B cell (primary cell): ENCODE measurements around the gene CACNA2D3. TPM values are rescaled to one million over a fixed set of nuclear protein-coding genes. Genes with fewer than 3 reads are reported as not detected.

Experiments
- ATAC-seq: fragments of 200-7000 bp; cut with Tn5 transposase; one replicate; pipeline ENCODE4 v1.10.0; 2021; ENCODE audit warnings: low read depth, mild to moderate bottlenecking, moderate number of reproducible peaks, moderate library complexity
- CTCF ChIA-PET: fragments of 350-600 bp; sonication (Branson Sonifier 250); formaldehyde crosslinking; loops from one replicate; lab custom pipeline; 2021; ENCODE audit warnings: antibody characterized with exemption, inconsistent platforms; lab: Charles Lee
- POLR2A ChIA-PET: fragments of 350-600 bp; sonication (Branson Sonifier 250); formaldehyde crosslinking; loops from one replicate; lab custom pipeline; 2021; ENCODE audit warnings: antibody characterized with exemption; lab: Charles Lee
- DNase-seq: peaks from one replicate; pipeline ENCODE4 v3.0.0; 2013
- H2AFZ ChIP-seq: 2 replicates; pipeline ENCODE4 v1.6.1; 2012; ENCODE audit warnings: mild to moderate bottlenecking, low read depth, low read length; ENCODE audit not compliant: insufficient read depth, poor library complexity, severe bottlenecking
- H3K27ac ChIP-seq, 2 donors: 1 replicate in 1 of 2; 2 replicates in 1 of 2; pipeline ENCODE4 v1.5.1; 2012 to 2013; ENCODE audit warnings: low read length in 2 of 2, mild to moderate bottlenecking in 2 of 2, moderate library complexity in 1 of 2
- H3K27me3 ChIP-seq, 4 experiments: fragments of 200-600 bp in 1 of 4; sonication (generic) in 1 of 4; replicated peaks in 1 of 4; 1 replicate in 2 of 4; 2 replicates in 2 of 4; pipeline versions ENCODE4 v1.6.1 to v1.7.0; 2013 to 2016; ENCODE audit warnings: low read length in 3 of 4, mild to moderate bottlenecking in 2 of 4, mixed read lengths in 1 of 4, moderate library complexity in 1 of 4; ENCODE audit not compliant: insufficient read depth in 4 of 4, control insufficient read depth in 3 of 4; ENCODE audit errors: control extremely low read depth in 1 of 4
- H3K36me3 ChIP-seq, 2 experiments: replicated peaks in 1 of 2; 1 replicate in 1 of 2; 2 replicates in 1 of 2; pipeline versions ENCODE4 v1.6.1 to v1.7.1; 2013; ENCODE audit warnings: low read length in 1 of 2; ENCODE audit not compliant: insufficient read depth in 2 of 2, control insufficient read depth in 1 of 2; ENCODE audit errors: control extremely low read depth in 1 of 2, extremely low read depth in 1 of 2
- H3K4me1 ChIP-seq, 2 donors: fragments of 200-600 bp in 1 of 2; sonication (generic) in 1 of 2; 1 replicate in 1 of 2; 2 replicates in 1 of 2; pipeline versions ENCODE4 v1.5.1 to v1.6.1; 2013 to 2017; ENCODE audit warnings: low read length in 2 of 2; ENCODE audit not compliant: control insufficient read depth in 2 of 2, insufficient read depth in 2 of 2
- H3K4me2 ChIP-seq: replicated peaks from 2 replicates; pipeline ENCODE3; 2012; ENCODE audit warnings: mild to moderate bottlenecking, low read depth, low read length; ENCODE audit not compliant: poor library complexity, severe bottlenecking
- H3K4me3 ChIP-seq, 5 experiments: fragments of 200-600 bp in 1 of 5; sonication (generic) in 1 of 5; 1 replicate in 3 of 5; 2 replicates in 2 of 5; pipeline versions ENCODE4 v1.5.1 to v1.7.0; 2011 to 2016; ENCODE audit warnings: low read length in 4 of 5, mild to moderate bottlenecking in 4 of 5, low read depth in 2 of 5, control low read depth in 1 of 5, moderate library complexity in 1 of 5; ENCODE audit not compliant: insufficient read depth in 1 of 5; ENCODE audit errors: control extremely low read depth in 1 of 5, extremely low read depth in 1 of 5
- H3K79me2 ChIP-seq: fragments of 200-600 bp; sonication (generic); one replicate; pipeline ENCODE4 v1.6.0; 2016; ENCODE audit warnings: low read length; ENCODE audit not compliant: control insufficient read depth, insufficient read depth
- H3K9ac ChIP-seq: fragments of 200-600 bp; sonication (generic); 2 replicates; pipeline ENCODE4 v1.6.1; 2017; ENCODE audit warnings: mild to moderate bottlenecking, low read length, moderate library complexity
- H3K9me3 ChIP-seq, 3 donors: one replicate each; pipeline versions ENCODE4 v1.6.1 to v1.7.1; 2013; ENCODE audit warnings: low read length in 2 of 3; ENCODE audit not compliant: control insufficient read depth in 2 of 3, insufficient read depth in 1 of 3; ENCODE audit errors: control extremely low read depth in 1 of 3
- H4K20me1 ChIP-seq: 2 replicates; pipeline ENCODE4 v1.6.0; 2012; ENCODE audit warnings: mild to moderate bottlenecking, low read length; ENCODE audit not compliant: insufficient read depth, control insufficient read depth, poor library complexity, severe bottlenecking
- H3K27ac Mint-ChIP-seq: one replicate; pipeline ENCODE4 v1.8.0; 2021; ENCODE audit warnings: mixed read lengths
- H3K27me3 Mint-ChIP-seq: one replicate; pipeline ENCODE4 v1.8.0; 2021; ENCODE audit warnings: mixed read lengths
- H3K4me1 Mint-ChIP-seq: one replicate; pipeline ENCODE4 v1.8.0; 2021; ENCODE audit warnings: mixed read lengths
- H3K4me3 Mint-ChIP-seq: one replicate; pipeline ENCODE4 v1.8.0; 2021; ENCODE audit warnings: mixed read lengths
- H3K9me3 Mint-ChIP-seq: one replicate; pipeline ENCODE4 v1.8.0; 2022; ENCODE audit warnings: mixed read lengths; ENCODE audit not compliant: insufficient read depth
- CTCF ChIP-seq: fragments of 200-600 bp; IDR thresholded peaks from one replicate; pipeline ENCODE4 v1.8.0; 2022; ENCODE audit warnings: antibody characterized with exemption, mild to moderate bottlenecking
- EZH2 ChIP-seq: IDR thresholded peaks from 2 replicates; pipeline ENCODE4 v1.6.1; 2012; ENCODE audit warnings: borderline replicate concordance, low read depth, mild to moderate bottlenecking, moderate library complexity, low read length; ENCODE audit not compliant: insufficient read depth, poor library complexity, severe bottlenecking
- WGBS: methylation state at CpG from one replicate; pipeline ENCODE4 v1.1.5; 2013; ENCODE audit warnings: missing lambda C conversion rate; ENCODE audit not compliant: insufficient coverage; 5-methylcytosine and 5-hydroxymethylcytosine counted together
- intact Hi-C: fragments of 100-400 bp; cut with micrococcal nuclease; formaldehyde crosslinking; loops from one replicate; pipeline ENCODE4 v1.10.0; 2022
- polyA plus RNA-seq: library from polyadenylated mRNA; depleted of rRNA; stranded (reverse); fragments of >200 nt; gene quantifications from 2 replicates; pipeline ENCODE4 v1.2.3, GENCODE V29; 2012
- total RNA-seq, 2 donors: library from RNA; stranded (reverse); fragments of 120-200 nt in 1 of 2; gene quantifications; 1 replicate in 1 of 2; 2 replicates in 1 of 2; pipeline versions ENCODE4 v1.2.3 to v1.2.4, GENCODE V29; 2013 to 2022

CACNA2D3 gene
- total and polyA plus RNA-seq, 2 donors (not counting 1 experiment from before 2014, with no cell fraction given), result not detected

DNA sequence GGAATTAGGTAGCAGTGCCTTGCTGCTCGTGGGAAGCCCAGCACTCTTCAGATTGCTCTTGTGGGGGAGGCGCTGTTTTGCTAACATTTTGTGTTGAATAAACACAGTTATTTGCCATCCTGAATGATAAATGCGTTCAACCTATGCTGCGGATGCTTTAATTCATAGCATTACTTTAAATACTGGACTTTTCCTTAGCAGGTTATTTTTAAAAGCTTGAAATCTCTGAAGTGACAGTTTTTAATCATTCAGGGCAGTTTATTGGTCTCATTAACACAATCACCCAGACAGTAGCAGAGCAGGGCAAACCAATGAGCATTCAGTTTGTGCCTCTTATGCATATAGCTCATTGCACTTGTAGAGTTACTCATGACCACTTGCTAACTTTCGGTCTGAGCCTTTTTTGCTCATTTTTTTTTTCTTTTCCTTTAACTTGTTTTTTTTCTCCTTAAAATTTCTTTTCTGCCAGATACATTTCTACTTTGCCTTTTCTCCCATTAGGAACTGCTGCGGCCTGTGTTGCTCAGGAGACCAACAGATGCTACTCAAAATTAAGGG, 5.2 kb downstream of the CACNA2D3 start:
- Histone ChIP-seq H4K20me1 (no peaks in the 10 kb centered on the region), H3K4me3 (no peak overlapping the region), H3K9me3 (no peaks in the 10 kb centered on the region), H2AFZ (no peak overlapping the region), H3K27ac (no peak overlapping the region), H3K27me3 (peaks cover 0 to 24% (median 9%) of the 10 kb centered on the region in 4 experiments), H3K79me2 (no peaks in the 10 kb centered on the region), H3K9ac (no peak overlapping the region), H3K4me2 (no peak overlapping the region), H3K36me3 (no peaks in the 10 kb centered on the region), H3K4me1 (peaks cover 0 to 3% of the 10 kb centered on the region in 2 donors)
- Mint-ChIP-seq H3K4me3 (no peak overlapping the region), H3K27ac (no peak overlapping the region), H3K4me1 (peaks cover 10% of the 10 kb centered on the region), H3K27me3 (peaks cover 39% of the 10 kb centered on the region), H3K9me3 (no peaks in the 10 kb centered on the region)
- TF ChIP-seq EZH2 (no peak), CTCF (no peak)
- ChIA-PET POLR2A (no interaction called here), CTCF (no interaction called here)
- 95% methylated on average over 4 of the region's 6 CpGs for WGBS
- intact Hi-C loops, result no loop called here
- ATAC-seq (no peak), DNase-seq (no peak)

DNA sequence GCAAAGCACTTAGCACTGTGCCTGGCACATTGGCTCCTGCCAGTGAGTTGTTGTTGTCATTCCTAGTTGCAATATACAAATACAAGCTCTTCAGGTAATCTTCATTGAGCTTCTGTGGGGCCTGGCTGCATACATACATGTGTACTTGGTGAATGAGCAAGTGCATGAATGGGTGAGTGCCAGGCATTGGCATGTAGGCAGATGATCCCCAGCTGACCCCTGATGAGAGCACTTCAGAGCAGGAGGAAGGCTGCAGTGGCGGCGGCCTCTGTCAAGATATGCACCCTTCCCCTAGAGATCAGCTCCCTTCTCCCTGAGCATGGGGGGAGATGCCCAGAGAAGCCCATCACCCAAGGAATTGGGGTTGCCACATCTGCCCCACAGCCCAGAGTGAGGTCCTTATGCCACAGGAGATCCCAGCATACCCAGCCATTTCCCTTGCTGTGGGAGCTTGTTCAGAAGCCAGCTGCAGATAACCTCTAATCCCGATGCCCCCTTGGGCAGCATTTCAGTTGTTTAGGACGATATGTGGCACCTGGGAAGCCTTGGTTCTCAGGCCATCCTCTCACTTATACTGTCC, 8.8 kb downstream of the CACNA2D3 start:
- ATAC-seq (no peak), DNase-seq (no peak)
- POLR2A ChIA-PET, result no interaction called here
- Histone ChIP-seq H4K20me1 (no peaks in the 10 kb centered on the region), H2AFZ (no peak overlapping the region), H3K79me2 (no peaks in the 10 kb centered on the region), H3K9me3 (no peaks in the 10 kb centered on the region), H3K36me3 (no peaks in the 10 kb centered on the region), H3K27ac (no peak overlapping the region), H3K4me1 (no peaks in the 10 kb centered on the region), H3K27me3 (no peaks in the 10 kb centered on the region), H3K4me2 (no peak overlapping the region), H3K9ac (no peak overlapping the region), H3K4me3 (no peak overlapping the region)
- Mint-ChIP-seq H3K4me3 (no peak overlapping the region), H3K27ac (no peak overlapping the region), H3K27me3 (peaks cover 20% of the 10 kb centered on the region), H3K4me1 (no peaks in the 10 kb centered on the region), H3K9me3 (no peaks in the 10 kb centered on the region)
- TF ChIP-seq EZH2 (no peak), CTCF (no peak)
- intact Hi-C loops, result no loop called here
- WGBS, result 59% methylated on average over 2 of the region's 4 CpGs
- CTCF ChIA-PET, result no interaction called here
